NCI-H446 treated with DMSO at 0.1 percent for 48 hours (cell line): ENCODE results near the gene TRIM65.

ENCODE experiments used
- DNase-seq: peaks from one replicate; lab custom pipeline; 2025; lab: John Stamatoyannopoulos, UW

TRIM65 gene, protein sequence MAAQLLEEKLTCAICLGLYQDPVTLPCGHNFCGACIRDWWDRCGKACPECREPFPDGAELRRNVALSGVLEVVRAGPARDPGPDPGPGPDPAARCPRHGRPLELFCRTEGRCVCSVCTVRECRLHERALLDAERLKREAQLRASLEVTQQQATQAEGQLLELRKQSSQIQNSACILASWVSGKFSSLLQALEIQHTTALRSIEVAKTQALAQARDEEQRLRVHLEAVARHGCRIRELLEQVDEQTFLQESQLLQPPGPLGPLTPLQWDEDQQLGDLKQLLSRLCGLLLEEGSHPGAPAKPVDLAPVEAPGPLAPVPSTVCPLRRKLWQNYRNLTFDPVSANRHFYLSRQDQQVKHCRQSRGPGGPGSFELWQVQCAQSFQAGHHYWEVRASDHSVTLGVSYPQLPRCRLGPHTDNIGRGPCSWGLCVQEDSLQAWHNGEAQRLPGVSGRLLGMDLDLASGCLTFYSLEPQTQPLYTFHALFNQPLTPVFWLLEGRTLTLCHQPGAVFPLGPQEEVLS

DNA sequence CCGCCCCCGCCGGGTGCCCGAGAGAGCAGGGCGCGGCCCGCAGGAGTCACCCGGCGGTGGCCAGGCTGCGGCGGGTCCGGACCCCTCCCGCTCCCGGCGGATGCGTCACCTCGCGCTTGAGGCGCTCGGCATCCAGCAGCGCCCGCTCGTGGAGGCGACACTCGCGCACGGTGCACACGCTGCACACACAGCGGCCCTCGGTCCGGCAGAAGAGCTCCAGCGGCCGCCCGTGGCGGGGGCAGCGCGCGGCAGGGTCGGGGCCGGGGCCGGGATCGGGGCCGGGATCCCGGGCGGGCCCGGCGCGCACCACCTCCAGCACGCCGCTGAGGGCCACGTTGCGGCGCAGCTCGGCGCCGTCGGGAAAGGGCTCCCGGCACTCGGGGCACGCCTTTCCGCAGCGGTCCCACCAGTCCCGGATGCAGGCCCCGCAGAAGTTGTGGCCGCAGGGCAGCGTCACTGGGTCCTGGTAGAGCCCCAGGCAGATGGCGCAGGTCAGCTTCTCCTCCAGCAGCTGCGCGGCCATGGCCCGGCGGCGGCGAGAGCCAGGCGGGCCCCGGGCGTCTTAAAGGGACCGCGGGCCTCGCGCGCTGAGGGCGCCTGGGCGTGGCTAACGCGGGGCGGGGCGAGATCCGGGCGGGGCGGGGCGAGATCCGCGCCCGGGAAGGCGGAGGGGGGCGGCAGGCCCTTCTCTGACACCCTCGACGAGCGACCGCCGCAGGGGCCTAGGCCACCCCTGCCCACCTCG, at the start of gene TRIM65:
Gene TRIM65 (minus strand): TSS at position 537 of the 745 bp plus-strand sequence. CDS start 14 bp downstream, at position 523.
- DNase-seq: peak; percentile 50

DNA sequence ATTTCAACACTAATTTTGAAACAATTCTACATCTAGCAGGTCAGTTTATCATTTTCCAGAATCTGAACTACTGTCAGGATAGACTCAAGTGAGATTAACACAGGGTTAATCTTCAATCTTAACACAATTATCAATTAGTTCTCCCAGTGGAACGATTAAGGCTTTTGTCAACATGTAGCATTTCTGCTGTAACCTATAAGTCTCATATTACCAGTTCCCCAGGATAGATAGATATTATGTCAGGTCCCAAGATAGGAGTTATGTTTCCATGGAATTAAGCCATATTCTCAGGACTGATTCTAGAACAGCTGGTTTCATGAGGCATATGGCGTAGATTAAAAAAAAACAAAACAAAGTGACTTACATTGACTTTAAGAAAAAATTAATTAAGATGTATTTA, 48.5 kb upstream of the TRIM65 start:
- no peak for DNase-seq

DNA sequence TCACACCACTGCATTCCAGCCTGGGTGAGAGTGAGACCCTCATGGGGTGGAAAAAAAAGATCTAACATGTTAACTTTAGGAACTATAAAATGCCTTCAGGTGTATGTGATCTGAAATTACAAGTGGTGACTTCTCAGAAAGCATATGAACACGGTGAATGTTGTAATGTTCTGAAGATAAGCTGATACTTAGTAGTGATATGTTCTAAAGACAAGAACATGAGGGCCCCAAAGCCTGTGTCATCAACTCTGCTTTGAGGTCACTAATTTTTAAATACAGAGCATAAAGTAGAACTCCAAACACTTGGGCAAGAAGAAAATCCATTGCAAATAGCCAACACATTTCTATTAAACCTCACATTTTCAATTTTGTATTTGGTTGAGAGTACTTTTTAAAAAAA, 46.7 kb upstream of the TRIM65 start:
- DNase-seq: no peak

DNA sequence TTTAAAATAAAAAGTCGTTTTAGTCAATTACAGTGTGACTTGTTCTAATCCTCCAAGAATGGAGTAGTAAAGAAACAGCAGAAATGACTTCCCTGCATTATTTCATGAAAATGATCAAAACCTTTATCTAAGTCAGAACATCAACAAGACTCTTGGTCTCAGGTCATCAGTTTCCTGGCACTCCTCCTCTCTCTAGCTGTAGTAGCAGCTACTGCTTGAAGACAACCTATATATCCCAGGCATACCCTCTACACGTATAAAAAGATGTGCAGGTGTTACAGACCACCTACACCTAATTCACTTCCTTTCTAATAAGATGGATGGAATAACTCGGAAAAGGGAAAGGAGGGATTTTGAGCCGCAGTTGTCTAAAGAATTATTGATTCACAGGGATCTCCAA, 45.7 kb upstream of the TRIM65 start:
- no peak for DNase-seq

DNA sequence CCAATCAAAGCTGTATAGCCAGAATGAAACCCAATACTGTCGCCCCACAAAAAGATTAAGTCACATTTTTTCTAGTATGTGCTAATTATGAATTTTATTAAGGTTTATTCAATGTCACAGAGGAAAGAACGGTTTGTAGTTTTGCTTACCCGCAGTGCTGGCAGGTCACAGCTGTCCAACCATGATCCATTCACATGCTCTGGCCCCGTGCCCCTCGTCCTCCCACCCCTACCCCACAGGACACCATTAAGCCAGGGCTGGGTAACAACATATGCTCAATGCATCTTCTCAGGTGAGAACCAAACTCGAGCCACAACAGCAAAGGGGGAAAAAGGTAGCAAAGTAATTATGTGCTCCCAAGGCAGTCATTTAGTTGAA, 44.7 kb upstream of the TRIM65 start:
- no peak for DNase-seq

DNA sequence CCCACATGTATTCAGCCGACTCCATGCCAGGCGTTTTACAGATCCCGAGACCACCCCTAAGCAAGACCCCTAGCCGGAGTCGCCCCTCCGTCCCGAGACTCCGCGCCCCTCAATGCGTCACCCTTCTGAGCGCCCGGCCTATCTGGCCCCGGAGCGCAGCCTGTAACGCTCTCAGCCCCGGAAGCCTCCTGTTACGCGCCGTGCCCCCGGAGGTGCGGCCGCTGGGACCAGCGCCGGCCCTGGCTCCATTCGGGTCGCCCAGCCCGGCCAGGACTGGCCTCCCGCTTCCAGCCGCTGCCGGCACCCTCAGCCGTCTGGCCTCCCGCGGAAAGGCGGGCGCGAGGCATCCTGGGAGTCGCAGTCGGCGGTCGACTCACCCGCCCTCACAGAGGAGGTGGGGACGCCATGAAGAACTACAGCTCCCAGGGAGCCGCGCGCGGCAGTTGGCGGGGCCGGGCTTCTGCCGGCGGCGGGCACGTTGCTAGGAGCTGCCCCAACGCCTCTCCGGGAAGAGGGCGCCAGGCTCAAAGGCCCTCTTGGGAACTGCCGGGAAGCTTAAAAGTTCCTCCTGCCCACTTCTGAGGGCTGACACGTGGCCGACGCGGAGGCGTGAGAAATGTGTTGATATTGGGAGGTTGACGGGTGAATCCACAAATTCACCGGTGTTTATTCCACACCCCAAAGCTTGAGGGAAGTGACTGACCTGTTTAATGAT, 44.1 kb upstream of the TRIM65 start, which contains the start of gene FBF1:
Gene FBF1 (minus strand): TSS at position 316 of the 715 bp plus-strand sequence. CDS start 2,893 bp downstream, outside the sequence.
- DNase-seq: peak; percentile 91

DNA sequence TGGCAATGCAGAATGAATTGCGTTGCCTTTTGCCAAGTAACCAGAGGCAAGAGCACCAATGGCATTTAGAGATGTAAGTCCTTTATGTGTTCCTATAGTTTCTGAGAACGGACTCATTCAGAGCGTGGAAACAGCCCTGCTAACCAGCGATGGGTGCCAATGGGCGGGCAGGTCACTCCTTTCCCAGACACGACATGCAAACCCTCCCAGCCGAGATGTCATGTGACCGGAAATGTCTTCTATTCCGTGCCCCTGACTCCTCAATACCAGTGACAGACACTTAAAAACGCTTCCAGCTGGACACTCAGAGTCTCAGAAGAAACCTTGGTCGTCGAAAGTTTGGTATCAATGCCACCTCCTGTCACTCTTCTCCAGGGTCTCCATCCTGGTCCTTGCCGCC, 40.9 kb upstream of the TRIM65 start:
- no peak for DNase-seq

DNA sequence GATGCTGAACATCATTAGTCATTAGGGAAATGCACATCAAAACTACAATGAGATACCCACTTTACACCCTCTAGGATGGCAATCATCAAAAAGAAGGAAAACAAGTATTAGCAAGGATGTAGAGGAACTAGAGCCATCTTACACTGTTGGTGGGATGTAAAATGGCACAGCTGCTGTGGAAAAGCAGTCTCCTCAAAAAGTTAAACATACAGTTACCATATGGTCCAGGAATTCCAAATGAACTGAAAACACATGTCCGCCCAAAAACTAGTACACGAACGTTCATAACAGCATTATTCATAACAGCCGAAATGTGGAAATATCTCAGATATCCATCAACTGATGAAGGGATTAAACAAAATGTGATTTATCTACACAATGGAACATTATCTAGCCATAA, 37.1 kb upstream of the TRIM65 start:
- no peak for DNase-seq

DNA sequence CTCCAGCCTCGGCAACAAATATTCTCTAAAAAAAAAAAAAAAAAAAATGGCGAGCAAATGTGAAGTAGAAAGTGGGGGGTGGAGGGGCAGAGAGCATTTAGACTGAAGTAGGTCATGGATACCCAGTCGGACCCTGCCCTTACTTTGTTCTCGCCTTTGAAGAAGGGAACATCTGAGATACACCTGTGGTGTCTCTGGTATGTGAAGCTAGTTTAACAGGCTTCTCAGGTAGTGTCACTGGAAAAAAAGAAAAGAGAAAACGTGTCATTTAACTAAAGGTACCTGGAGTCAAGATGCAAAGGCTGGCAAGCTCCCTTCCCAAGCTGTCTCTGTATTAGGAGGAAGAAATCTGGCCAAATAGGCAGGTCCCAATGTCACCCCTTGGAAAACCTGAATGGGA, 36.1 kb upstream of the TRIM65 start:
- DNase-seq: no peak

DNA sequence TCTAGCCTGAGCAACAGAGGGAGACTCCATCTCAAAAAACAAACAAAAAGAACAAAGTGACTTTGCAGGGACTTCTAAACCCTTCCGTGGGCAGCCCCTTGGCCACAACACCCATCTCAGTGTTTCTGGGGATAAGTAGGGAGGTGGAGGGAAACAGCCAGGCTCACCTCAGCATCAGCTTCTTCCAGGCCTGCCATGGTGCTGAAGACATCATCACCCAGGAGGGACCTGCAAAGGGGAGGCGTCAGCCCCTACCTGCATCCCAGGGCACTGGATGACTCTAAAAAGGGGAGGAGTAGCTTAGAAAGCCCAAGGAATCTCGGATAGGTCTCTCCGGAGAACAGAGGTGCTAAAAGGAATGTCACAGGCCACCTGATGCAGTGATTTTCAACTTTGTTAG, 34.3 kb upstream of the TRIM65 start:
- DNase-seq: no peak

DNA sequence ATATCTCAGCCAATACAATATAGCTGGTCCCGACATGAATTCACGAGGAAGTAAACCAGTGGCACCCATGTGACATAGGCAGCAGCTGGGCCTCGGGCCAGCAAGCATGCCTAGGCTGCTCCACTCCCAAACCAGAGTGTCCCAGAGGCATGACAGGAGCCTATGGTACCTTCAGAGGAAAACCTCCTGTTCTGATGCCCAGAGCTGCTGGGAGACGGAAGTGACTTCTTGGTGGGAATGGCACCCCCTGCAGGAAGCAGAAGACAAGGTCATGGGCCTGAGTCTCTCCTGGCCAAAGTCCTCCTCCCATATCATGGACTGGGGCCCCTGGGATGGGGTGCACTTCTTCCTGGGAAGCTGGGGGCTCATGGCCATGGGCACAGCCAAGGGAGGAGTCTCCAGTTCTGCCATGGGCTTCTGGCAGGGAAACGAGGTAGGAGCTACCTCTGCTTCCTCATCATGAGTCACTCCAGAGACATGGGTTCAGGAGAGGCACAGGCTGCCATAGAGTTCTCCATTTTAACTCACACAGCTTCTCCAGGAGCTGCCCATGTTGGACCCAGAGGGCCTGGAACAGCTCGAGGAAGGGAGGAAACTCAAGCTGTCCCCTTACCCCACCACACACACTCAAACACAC, 30.7 kb upstream of the TRIM65 start:
- DNase-seq: no peak

DNA sequence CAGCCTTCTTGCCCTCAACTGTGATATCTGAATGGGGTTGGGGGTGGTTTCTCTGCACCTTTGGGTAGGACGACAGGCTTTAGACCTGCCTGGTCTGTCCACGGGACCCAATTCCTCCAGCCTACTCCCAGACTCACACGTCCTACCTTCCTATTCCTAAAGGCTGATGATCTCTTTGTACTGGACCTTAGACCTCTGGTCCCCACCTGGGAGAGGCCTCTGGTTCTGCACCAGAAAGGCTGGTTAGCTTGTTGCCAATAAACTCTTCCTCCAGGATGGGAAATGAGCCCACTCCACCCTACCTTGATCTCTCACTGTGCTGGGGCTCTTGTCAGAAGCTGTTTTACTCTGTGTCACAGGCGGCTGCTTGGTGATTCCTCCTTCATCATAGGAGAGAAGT, 29.7 kb upstream of the TRIM65 start:
- DNase-seq: no peak

DNA sequence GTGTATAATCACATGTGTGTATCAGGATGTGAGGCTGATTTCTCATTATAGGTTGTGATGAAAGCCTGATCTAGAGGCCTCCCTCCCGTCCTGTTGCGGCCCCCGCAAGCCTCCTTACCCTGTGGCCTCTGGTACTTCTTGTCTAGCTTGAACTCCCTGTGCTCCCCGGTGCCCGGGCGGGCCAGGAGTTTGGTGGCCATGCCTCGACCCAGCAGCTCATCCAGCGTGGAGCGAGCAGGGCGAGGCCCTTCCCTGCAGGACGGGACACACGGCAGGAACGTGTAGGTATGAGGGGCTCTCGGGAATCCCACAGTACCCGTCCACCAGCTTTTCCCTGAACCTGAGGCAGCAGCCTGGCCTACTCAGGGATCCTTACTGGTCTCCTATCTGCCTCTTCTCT, 29.2 kb upstream of the TRIM65 start:
- no peak for DNase-seq

DNA sequence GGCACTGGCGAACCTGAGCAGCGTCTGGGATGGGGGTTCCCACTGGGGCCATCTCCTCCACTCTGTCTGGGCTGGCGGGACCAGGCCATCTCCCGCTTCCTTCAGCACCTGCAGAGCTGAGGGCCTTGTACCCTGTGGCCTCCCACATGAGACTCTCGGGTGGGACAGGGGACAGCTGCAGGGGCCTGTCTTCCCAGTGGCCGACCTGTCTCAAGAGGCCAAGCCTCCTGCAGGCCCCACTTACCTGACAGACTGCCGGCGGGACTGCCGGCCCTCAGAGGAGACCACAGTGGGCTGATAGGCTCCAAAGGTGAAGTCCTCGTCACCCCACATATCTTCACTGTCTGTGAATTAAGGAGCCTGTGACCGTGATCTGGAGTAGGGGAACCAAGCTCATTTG, 28.4 kb upstream of the TRIM65 start:
- no peak for DNase-seq

DNA sequence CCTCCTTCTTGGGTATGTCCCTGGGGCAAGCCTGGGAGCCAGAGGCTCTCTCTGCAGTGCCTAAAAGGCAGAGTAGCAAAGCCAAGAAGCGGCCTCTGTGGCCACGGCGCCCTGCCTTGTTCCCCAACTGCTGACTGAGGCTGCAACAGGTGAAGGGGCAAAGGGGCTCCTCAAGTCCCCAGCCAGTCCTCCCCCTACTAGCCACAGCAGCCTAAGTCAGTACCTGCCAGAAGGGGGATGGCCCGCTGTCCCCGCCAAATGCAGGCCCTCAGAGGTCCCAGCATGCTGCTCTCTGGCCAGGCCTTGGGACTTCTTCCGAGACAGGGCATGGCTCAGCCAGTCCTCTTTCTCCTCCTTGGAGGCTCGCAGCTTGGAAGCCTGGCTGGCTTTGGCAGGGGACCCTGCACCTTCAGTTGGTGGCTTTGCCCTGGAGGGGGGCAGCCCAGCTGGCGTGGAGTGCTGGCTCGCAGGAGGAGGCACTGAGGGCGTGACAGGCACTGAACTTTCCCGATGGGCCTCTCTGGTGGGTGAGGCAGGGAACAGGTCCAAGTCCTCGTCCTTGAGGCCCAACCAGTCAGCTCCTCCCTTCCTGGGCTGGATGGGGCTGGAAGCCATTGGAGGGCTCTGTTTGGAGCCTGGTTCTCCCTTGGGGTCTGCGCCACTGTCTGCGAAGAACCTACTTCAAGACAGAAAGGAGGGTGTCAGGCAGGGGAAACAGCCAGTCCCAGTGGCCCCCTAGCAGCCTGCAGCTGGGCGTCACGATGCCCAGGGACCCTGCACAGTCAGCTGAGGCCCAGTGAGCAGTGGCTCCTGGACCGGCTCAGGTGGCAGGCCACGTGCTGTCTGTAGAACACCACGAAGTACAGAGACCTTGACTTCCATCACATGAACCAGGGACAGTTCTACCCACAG, 26.5 kb upstream of the TRIM65 start:
- DNase-seq: no peak

DNA sequence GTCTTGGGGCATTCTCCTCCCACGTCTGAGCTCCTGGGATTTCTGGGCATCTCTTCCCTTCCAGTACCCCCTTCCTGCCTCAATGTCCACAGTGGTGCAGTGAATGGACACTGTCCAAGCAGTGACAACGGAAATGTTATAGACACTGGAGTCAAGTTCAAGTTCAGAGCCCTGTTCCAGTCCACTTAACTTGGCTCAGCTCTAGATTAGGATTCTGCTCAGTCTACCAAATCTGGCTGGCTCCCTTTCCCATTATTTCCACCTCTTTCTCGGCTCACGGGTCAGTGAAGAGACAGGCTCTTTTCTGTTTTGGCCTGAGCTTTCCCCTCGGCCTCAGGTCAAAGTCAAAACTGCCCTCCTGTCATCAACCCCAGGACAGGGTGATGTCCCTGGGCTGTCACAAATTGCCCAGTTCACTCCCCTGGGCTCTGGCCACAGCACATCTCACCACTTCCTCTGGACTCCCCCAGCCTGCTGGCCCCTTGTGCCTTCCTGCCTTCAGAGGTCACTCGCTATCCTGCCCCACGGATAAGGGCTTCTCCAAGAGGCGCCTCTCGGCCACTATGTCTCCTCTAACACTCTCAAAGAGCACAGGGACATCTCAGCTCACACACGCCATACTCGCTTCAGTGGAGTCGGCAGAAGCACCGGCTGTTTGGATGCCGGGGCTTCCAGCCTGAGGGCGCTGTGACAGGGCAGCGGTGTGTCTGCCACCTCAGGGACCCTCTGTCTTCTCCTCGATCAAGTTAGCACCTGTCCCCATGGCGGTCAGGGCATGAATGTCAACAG, 25.6 kb upstream of the TRIM65 start:
- no peak for DNase-seq

DNA sequence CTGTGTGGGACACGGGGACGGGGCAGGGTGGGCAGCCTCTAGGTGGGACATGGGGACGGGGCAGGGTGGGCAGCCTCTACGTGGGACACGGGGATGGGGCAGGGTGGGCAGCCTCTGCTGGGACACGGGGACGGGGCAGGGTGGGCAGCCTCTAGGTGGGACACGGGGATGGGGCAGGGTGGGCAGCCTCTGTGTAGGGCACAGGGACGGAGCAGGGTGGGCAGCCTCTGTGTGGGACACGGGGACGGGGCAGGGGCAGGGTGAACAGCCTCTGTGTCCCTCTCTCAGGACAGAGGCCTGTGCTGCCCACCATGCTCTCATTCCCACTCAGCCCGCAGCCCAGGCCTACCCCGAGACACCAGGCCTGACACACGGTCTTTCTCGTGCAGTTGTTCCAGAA, 24.8 kb upstream of the TRIM65 start:
- no peak for DNase-seq

DNA sequence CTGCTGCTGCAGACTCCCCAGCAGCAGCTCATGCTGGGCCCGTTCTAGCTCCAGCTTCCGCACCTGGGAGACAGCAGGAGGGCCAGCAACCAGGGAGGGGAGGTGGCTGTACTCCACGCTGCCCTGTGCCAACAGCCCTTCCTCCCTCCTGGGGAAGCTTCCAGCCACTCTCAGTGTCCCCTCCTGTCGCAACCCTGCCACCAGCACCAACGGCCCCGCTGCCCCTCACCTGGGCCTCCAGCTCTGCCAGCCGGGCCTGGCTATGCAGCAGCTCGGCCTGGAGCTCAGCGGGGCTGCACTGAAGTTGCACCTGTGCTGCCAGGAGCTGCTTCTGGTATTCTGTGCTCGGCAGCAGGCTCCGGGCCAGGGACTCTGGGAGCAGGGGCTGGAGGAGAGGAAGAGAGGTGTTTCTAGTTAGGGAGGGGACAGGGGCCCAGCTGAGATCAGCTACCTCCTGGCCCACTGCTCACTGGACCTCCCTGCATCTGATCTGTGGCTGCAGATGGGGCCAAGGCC, 23.4 kb upstream of the TRIM65 start:
- DNase-seq: no peak

DNA sequence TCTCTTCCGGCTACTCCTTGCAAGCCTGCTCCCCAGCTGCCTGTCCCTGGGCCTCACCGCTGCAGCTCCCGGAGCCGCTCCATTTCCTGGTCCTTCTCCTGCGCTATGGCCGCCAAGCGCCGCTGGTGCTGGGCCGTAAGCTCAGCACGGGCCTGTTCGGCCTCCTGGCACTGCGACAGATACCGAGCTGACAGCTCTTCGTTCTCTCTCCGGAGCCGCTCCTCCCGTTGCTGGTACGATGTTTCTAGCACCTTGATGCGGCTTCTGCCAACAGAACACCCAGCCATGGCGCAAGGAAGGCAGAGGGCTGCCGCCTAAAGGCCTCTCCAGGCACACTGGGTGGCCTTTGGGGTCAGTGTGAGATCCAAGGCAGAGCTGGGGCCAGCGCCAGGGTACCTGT, 22.9 kb upstream of the TRIM65 start:
- no peak for DNase-seq

DNA sequence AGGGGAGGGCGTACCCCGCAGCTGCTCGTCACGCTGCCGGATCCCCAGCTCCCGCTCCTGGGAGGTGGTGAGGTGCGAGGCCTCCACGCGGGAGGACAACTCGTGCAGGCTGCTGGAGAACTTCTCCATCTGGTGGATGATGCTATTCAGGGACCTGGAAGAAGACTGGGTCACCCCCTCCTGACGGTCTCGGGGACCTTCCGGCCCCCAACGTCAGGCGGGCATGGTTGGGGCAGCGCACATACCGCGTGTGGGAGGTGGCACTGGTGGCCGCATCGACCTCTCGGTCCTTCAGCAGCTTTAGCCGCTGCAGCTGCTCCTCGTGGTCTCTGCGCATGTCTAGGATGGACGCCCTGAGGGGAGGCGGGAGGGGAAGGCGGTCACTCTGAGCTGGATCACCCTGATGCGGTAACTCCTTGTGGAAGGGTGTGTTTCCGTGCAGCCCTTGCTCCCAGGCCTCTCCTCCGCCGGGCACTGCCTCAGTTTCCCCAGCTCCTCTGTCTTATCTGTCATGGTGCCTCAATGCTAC, 21.2 kb upstream of the TRIM65 start:
- no peak for DNase-seq
